Measurements from ENCODE around the gene WNT5A. TPM values are rescaled to one million over a fixed set of nuclear protein-coding genes. Genes with fewer than 3 reads are reported as not detected.

The WNT5A gene
- polyA plus RNA-seq, 1 donor from 2014 or later, result 0.59 TPM

DNA sequence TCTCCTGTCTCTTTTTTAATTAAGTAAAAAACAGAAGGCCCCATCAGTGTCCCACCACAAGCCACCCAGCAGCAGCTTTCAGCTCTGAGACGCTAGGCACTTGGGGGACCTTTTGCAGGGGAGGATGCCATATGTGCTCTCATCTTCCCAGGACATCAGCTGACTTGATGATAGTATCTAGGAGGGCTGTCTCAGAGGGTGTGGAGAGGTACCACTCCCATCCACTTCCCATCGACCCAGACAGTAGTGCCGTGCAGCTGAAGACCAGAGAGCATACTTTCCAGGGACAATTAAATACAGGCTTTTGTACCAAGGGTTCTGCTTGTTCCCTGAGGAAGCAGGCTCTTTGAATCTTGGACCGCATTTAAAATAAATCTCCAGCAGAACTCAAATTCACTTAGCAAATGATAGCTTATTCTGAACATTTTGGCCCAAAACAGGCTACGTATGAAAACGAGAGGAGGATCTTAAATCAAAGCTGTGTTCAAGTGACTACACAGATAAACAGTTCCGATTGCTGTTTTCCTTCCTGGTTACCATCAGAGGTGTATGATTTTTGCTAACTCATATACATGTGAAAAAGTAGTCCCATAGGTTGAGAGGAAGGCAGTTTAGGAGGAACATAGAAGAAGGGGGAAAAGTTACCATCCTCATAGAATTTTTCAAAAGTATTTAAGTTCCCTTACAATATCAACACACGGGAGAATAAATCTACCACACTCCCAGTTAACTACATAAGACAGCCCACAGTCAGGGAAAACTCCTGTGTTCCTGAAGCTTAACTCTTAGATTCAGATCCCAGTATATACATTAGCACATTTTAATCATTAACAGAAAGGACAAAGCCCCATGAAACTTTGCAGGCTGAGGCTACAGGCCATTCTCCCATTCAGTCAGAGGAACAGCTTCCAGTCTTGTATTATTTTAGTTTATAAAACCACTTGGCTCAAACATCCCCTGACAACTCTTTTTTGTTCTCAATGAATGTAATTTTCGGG is 9.5 kb downstream of the WNT5A start:
- TF ChIP-seq MXI1 (conservative IDR thresholded peaks at IDR 0.05; ENCODE audit: poor library complexity, severe bottlenecking) (no peak), TAF1 (IDR thresholded peaks at IDR 0.05; ENCODE audit: low read depth) (no peak), SMC3 (conservative IDR thresholded peaks at IDR 0.05; ENCODE audit: poor library complexity) (no peak), POLR2AphosphoS5 (IDR thresholded peaks at IDR 0.05) (no peak)
- TF ChIP-seq, protein P1, sequence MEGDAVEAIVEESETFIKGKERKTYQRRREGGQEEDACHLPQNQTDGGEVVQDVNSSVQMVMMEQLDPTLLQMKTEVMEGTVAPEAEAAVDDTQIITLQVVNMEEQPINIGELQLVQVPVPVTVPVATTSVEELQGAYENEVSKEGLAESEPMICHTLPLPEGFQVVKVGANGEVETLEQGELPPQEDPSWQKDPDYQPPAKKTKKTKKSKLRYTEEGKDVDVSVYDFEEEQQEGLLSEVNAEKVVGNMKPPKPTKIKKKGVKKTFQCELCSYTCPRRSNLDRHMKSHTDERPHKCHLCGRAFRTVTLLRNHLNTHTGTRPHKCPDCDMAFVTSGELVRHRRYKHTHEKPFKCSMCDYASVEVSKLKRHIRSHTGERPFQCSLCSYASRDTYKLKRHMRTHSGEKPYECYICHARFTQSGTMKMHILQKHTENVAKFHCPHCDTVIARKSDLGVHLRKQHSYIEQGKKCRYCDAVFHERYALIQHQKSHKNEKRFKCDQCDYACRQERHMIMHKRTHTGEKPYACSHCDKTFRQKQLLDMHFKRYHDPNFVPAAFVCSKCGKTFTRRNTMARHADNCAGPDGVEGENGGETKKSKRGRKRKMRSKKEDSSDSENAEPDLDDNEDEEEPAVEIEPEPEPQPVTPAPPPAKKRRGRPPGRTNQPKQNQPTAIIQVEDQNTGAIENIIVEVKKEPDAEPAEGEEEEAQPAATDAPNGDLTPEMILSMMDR (IDR thresholded peaks at IDR 0.05; ENCODE audit: poor library complexity, severe bottlenecking), result no peak
- Histone ChIP-seq H3K79me2 (replicated peaks; ENCODE audit: insufficient read depth, low read length) (no peaks in the 10 kb centered on the region), H3K9me2 (ENCODE audit: insufficient read depth, low read length) (no peaks in the 10 kb centered on the region), H3K36me3 (ENCODE audit: insufficient read depth, low read length) (no peaks in the 10 kb centered on the region), H3K4me2 (ENCODE audit: low read length) (no peak overlapping the region), H3K9ac (ENCODE audit: low read length) (no peak overlapping the region), H3K4me3 (ENCODE audit: low read length) (no peak overlapping the region), H4K20me1 (ENCODE audit: insufficient read depth) (no peaks in the 10 kb centered on the region), H3F3A (ENCODE audit: insufficient read depth, low read length, poor library complexity, severe bottlenecking) (no peaks in the 10 kb centered on the region), H3K27ac (ENCODE audit: low read length) (no peak overlapping the region), H3K9me3 (ENCODE audit: low read length) (no peaks in the 10 kb centered on the region), H2AFZ (ENCODE audit: low read depth, low read length) (no peak overlapping the region), H3K27me3 (ENCODE audit: insufficient read depth, low read depth, low read length) (peaks cover 52% of the 10 kb centered on the region)

DNA sequence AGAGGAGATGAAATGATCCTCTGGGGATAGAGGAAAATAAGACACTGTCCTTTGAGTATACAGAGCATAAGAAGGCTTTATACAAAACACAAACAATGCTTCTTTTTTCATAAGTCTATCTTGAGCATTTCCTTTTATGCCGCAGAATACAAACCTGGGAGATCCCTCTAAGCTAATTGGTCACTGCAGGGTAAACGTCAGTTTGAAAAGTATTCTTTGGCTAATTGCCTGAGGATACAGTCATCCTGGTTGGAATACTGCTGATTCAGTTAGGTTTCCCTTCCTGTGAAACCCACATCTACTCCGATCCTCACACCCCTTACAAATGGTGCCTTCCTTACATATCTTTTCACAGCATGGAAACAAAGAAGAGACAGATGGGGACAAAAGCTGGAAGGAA is 10.6 kb downstream of the WNT5A start:
- Histone ChIP-seq H3K9me2 (ENCODE audit: insufficient read depth, low read length) (no peaks in the 10 kb centered on the region), H3K4me3 (ENCODE audit: low read length) (no peak overlapping the region), H3K4me2 (ENCODE audit: low read length) (no peak overlapping the region), H3K9me3 (ENCODE audit: low read length) (no peaks in the 10 kb centered on the region), H2AFZ (ENCODE audit: low read depth, low read length) (no peak overlapping the region), H3K27me3 (ENCODE audit: insufficient read depth, low read depth, low read length) (peaks cover 41% of the 10 kb centered on the region), H3K27ac (ENCODE audit: low read length) (no peak overlapping the region), H3K9ac (ENCODE audit: low read length) (no peak overlapping the region), H4K20me1 (ENCODE audit: insufficient read depth) (no peaks in the 10 kb centered on the region), H3K36me3 (ENCODE audit: insufficient read depth, low read length) (no peaks in the 10 kb centered on the region), H3K79me2 (replicated peaks; ENCODE audit: insufficient read depth, low read length) (no peaks in the 10 kb centered on the region), H3F3A (ENCODE audit: insufficient read depth, low read length, poor library complexity, severe bottlenecking) (no peaks in the 10 kb centered on the region)
- TF ChIP-seq MXI1 (conservative IDR thresholded peaks at IDR 0.05; ENCODE audit: poor library complexity, severe bottlenecking) (no peak), EP300 (conservative IDR thresholded peaks at IDR 0.05; ENCODE audit: poor library complexity, severe bottlenecking) (no peak), SMC3 (conservative IDR thresholded peaks at IDR 0.05; ENCODE audit: poor library complexity) (no peak), RAD21 (conservative IDR thresholded peaks at IDR 0.05) (no peak), EZH2 (IDR thresholded peaks at IDR 0.05; ENCODE audit: borderline replicate concordance, insufficient read depth, low read length, poor library complexity, severe bottlenecking) (no peak), POLR2AphosphoS5 (IDR thresholded peaks at IDR 0.05) (no peak), TAF1 (IDR thresholded peaks at IDR 0.05; ENCODE audit: low read depth) (no peak)
- TF ChIP-seq, protein P2, sequence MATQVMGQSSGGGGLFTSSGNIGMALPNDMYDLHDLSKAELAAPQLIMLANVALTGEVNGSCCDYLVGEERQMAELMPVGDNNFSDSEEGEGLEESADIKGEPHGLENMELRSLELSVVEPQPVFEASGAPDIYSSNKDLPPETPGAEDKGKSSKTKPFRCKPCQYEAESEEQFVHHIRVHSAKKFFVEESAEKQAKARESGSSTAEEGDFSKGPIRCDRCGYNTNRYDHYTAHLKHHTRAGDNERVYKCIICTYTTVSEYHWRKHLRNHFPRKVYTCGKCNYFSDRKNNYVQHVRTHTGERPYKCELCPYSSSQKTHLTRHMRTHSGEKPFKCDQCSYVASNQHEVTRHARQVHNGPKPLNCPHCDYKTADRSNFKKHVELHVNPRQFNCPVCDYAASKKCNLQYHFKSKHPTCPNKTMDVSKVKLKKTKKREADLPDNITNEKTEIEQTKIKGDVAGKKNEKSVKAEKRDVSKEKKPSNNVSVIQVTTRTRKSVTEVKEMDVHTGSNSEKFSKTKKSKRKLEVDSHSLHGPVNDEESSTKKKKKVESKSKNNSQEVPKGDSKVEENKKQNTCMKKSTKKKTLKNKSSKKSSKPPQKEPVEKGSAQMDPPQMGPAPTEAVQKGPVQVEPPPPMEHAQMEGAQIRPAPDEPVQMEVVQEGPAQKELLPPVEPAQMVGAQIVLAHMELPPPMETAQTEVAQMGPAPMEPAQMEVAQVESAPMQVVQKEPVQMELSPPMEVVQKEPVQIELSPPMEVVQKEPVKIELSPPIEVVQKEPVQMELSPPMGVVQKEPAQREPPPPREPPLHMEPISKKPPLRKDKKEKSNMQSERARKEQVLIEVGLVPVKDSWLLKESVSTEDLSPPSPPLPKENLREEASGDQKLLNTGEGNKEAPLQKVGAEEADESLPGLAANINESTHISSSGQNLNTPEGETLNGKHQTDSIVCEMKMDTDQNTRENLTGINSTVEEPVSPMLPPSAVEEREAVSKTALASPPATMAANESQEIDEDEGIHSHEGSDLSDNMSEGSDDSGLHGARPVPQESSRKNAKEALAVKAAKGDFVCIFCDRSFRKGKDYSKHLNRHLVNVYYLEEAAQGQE (IDR thresholded peaks at IDR 0.05; ENCODE audit: borderline replicate concordance), result no peak
- TF ChIP-seq, protein P1 (IDR thresholded peaks at IDR 0.05; ENCODE audit: poor library complexity, severe bottlenecking), result no peak
